CD1c-positive myeloid dendritic cell (primary cell): Measurements from ENCODE around the gene SLC35F1.

Experiments
- DNase-seq: peaks from one replicate; pipeline ENCODE4 v3.0.0-alpha.2; 2016; ENCODE audit errors: extremely low spot score

The SLC35F1 gene

DNA sequence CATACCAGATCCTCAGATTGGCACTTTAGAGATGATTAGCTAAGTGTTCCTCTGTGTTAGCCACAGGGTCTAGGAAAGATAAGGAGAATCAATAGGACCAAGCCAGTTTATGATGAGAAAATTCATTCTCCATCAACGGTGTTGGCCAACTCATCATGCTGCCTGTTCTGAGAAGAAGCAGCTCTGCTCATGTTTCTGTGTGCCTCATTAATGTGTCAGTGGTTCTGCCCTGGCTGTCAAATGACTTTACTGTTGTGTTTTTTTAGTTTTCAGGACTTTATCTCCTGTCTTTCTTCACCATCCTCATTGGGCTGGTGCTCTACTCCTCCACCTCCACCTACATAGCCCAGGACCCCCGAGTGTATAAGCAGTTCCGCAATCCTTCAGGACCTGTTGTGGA is 406.7 kb downstream of the SLC35F1 start:
- DNase-seq, result no peak

- DNase-seq, result no peak
These were observed 409.8 kb downstream of the SLC35F1 start for GRCh38 chr6:118316796-118317384.

DNA sequence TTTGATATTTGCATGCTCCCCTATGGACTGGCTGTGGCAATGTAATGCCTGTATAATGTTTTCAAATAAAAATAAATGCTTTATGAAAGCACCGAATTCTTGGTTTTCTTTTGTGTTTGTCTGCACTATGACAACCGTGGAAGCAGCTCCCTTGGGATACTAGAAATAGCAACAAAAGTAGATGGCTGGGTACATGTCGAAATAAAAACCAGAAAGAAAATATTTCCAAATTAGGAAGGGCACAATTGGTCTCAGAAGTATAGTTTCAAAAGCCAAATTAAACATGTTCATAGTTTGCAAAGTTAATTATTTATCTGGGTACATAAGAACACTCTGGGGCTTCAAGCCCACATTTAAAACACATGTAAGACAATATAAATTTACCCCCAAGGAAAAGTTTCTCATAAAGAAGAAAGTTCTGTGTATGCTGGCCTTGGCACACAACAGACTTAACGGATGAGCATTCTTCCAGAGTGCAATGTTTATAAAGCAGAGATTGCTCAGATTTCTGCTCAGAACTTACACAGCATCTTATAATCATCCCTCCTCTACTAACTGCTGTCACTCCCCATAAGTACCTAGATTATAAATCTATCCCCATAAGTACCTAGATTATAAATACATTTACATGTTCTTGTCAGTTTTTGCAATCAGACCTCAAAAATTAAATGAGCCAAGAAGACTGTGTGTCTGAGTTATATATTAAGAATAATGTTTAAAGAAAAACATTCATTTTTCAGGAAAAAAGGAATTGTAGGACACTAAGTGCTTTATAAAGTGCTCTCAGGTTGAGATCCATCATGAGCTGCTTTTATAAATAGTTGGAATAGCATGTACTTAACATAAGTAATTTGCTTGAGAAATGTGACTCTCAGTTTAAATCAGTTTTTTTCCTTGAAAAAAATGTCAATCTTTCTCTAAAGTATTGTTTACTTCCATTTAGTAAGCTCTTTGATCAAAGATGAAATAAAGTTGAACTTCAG is 410.8 kb downstream of the SLC35F1 start:
- DNase-seq, result no peak

- DNase-seq, result no peak
These were observed 411.6 kb downstream of the SLC35F1 start for GRCh38 chr6:118318648-118319047.

DNA sequence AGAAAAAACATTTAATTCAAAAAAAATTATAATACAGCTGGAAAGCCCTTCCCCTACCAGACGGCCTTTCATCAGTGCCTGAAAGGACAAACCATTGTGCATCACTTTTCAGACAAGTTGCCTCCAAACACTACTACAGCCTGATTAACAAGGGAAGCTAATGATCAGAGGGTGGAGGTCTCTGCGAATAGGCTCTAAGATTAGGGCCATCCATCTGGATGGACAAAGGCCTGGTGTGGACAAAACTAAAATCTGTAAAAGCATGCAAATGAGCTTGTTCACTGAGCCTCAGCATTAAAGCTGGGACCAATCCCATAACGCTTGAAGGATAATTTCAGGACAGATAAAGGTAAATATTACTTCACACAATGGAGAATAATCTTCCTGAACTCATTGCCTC is 412.4 kb downstream of the SLC35F1 start:
- no peak for DNase-seq

DNA sequence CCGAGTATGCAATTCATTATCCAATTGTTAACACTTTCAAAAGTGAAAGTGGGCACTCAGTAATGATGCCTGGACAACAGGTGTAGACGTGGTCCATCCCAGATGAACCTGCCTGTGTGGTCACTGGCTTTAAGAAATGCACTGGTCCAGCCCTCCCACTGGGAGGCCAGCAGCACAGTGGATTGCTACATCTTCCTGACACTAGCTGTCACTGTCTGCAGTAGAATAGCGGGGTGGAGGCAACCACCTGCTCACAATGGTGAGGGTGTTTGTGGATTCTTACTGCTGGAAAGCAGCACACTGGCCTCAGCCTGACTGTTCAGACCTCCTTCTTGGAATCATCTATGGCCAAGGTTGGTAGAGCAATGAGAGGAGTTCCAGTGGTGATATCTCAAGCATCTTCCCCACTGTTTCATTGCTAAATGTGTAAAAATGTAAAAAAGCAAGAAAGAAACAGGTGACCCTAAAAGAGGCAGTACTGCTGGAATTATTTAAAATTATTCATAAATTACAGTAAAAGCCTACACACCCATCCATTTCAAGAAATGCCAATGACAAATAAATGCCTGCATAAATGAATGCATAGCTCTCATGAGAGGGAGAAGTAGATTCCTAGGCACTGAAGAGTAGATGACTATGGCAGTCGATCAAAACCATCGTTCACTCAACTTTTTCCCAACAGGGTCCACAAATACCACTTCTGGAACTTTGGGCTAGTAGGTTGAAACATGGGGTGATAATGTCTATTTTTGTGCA is 413.0 kb downstream of the SLC35F1 start:
- no peak for DNase-seq

- no peak for DNase-seq
These were observed 413.6 kb downstream of the SLC35F1 start for GRCh38 chr6:118320652-118321051.

GRCh38 chr6:118324116-118324515 is 417.1 kb downstream of the SLC35F1 start:
- DNase-seq, result no peak

DNA sequence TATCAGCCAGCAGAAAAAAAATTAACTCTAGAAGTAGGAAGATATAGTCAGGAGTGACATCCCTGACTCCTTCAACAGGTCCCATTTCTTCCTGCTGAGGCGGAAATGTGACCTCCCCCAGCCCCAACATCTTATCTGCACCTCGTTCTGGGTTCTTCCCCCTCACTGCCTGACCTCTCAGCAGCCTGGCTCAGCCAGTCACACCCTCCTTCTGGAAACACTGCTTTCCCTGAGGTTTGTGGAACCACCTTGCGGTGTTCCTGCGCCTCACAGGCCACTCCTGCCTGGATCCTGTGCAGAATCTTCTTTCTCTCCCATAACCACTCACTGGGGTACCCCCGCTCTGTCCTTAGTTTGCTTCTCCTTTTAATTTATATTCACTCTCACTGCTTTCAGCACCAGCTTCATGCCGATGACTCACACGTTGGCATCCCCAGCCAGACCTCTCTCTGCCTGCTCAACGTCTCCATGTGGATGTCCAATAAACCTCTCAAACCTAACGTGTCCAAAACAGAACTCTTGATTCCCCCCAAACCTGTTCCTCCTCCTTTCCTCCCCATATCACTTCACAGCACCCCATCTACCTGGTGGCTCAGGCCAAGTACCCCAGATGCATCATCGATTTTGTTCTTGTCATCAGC is 418.3 kb downstream of the SLC35F1 start:
- no peak for DNase-seq

DNA sequence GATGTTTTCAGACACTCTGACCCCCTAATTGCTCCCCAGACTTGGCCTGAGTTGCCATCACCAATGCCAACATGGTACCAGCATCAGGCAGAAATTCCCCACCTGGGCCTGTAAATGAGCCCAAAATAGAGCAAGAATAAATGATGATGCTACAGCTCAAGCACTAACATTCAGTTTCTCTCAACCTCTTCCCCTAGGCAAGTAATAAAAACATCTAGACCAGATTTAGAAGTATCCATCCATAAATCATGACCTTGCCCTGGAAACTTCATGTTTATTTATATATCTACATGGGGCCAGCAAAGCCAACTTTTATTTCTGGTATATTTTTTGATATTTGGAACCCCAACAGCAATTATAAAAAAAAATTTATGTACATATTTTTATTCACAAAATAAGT is 419.6 kb downstream of the SLC35F1 start:
- DNase-seq, result no peak

GRCh38 chr6:118327237-118327636 is 420.2 kb downstream of the SLC35F1 start:
- no peak for DNase-seq

GRCh38 chr6:118333772-118334171 is 426.7 kb downstream of the SLC35F1 start:
- no peak for DNase-seq

- no peak for DNase-seq
These were observed 427.6 kb downstream of the SLC35F1 start for GRCh38 chr6:118334634-118335033.

- DNase-seq, result no peak
These were observed 428.3 kb downstream of the SLC35F1 start for GRCh38 chr6:118335325-118335816.

GRCh38 chr6:118344014-118344670 is 437.1 kb downstream of the SLC35F1 start:
- DNase-seq, result no peak

DNA sequence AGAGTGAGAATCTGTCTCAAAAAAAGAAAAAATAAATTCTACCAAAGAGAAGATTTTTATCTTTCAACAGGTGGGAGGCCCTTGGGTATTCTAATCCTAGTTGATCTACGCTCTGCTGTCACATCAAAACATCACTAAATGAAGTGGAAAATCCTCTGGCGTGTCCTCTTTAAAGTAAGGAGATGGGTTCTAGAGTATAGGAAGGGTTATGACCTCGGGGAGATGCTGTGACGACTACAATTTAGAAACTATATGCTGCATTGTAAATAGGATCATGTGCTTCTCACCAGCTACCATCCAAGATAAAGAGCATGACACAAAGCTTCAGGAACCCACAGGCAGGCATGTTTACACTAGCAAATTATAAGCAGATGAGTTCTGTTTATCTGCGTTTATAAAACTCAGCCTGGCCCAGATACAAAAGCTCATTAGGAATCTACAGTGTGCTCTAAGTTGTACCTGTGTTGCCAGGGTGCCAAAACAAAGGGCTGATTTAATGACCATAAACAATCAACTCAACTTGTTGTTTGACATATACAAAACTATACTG is 443.9 kb downstream of the SLC35F1 start:
- DNase-seq, result no peak

GRCh38 chr6:118353564-118353963 is 446.5 kb downstream of the SLC35F1 start:
- no peak for DNase-seq

- no peak for DNase-seq
These were observed 447.6 kb downstream of the SLC35F1 start for GRCh38 chr6:118354641-118355040.

GRCh38 chr6:118356054-118356453 is 449.0 kb downstream of the SLC35F1 start:
- no peak for DNase-seq

- no peak for DNase-seq
These were observed 449.6 kb downstream of the SLC35F1 start for GRCh38 chr6:118356686-118357085.
